GM10266 (cell line): ENCODE data around the gene LHPP.

ENCODE experiments used
- DNase-seq: peaks from one replicate; pipeline ENCODE4 v3.0.0; 2012; ENCODE audit errors: extremely low spot score
- TF ChIP-seq, protein P1 (sequence below): IDR thresholded peaks from 2 replicates; pipeline ENCODE4 v1.5.1; 2012; ENCODE audit warnings: mild to moderate bottlenecking, low read depth; ENCODE audit not compliant: control insufficient read depth, insufficient read depth; ENCODE audit errors: missing control alignments

Gene LHPP

DNA sequence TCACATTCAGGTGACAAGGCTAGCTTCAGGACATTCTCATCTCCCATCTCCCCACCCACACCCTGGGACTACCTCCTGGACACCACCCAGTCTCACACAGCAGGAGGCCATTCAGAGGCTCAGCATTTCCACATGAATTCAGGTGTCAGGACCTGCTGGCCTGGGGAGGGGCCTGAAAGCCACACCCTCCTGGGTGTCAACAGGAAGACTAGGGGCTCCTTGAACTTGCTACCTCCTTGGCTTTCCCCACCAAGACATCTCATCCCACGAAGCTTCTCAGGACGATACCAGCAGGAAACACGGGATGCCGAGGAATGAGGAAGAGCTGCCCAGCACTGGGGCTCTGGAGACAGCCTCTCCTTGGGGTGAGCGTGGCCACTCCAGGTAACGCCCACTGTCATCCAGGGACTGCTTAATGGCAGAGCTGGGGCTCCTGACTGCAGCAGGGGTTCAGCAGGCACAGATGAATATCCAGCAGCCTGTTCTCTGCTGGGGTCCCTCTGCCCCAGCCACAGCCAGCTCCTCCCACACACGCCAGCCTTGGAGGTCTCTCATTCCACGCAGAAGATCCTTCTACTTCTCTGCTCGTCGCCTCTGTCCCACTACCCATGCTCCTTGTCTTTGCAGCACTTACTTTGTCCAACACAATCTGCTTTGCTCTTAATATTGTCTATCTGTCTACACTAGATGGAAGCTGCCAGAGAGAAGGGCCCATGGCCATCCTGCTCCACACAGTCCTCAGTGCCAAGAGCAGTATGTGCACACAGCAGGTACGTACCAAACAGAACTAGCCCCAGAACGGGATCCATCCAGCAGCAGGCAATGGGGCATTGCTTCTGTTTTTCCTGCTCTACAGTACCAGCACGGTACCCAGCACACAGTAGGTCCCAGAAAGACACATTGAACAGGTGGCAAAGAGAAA is 193.8 kb downstream of the LHPP start:
- DNase-seq = no peak
- TF ChIP-seq, protein P1, sequence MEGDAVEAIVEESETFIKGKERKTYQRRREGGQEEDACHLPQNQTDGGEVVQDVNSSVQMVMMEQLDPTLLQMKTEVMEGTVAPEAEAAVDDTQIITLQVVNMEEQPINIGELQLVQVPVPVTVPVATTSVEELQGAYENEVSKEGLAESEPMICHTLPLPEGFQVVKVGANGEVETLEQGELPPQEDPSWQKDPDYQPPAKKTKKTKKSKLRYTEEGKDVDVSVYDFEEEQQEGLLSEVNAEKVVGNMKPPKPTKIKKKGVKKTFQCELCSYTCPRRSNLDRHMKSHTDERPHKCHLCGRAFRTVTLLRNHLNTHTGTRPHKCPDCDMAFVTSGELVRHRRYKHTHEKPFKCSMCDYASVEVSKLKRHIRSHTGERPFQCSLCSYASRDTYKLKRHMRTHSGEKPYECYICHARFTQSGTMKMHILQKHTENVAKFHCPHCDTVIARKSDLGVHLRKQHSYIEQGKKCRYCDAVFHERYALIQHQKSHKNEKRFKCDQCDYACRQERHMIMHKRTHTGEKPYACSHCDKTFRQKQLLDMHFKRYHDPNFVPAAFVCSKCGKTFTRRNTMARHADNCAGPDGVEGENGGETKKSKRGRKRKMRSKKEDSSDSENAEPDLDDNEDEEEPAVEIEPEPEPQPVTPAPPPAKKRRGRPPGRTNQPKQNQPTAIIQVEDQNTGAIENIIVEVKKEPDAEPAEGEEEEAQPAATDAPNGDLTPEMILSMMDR = no peak

DNA sequence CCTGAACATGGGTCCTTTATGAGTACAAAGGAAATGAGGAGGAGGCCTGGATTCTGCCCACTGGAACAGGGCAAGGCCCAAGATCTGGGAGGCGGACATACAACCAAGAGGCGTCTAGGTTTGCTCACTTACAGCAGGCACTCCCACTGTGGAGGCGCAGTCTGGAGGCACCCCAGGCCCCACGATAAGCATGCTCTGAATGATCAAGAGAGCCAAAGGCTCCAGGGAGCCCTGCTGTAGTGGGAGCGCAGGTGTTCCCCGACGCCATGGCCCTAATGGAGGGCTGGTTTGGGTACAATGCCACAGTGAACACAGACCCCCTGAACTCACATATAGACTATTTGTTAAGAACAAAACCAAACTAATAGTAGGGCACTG is 194.5 kb downstream of the LHPP start:
- TF ChIP-seq, protein P1 = no peak
- no peak for DNase-seq

DNA sequence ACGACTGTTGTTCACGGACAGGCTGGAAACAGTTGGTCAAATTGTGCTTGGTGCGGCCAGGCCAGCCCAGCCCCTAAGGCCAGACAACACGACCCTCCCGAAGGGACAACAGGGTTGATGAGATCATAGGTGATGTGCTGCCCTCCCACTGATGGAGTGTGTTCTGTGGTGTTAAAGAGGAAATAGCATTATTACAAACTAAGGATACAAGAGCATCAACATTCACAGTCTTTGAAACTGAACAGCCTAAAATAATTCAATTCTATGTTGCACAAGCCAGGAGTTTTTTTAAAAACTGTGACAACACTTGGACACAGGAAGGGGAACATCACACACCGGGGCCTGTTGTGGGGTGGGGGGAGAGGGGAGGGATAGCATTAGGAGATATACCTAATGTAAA is 194.9 kb downstream of the LHPP start:
- no peak for DNase-seq
- TF ChIP-seq, protein P1 = no peak

DNA sequence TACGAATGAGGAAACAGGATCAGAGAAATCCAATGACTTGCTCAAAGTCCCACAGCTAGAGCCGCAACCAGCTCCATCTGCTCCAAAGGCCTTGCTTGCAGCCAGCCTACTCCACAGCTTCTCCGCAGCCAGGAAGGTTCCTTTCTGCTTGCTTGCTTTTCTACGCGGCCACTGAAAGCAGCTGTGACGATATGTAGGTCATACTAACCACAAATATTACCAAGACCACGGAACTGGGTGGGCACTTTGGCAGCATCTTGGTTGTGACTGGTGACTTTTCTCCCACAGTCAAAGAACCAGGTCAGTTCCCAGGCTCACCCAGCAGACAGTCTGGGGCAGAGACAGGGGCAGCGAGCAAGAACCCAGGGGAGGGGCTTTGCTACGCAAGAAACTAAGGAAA is 196.2 kb downstream of the LHPP start:
- TF ChIP-seq, protein P1 = no peak
- DNase-seq = no peak

DNA sequence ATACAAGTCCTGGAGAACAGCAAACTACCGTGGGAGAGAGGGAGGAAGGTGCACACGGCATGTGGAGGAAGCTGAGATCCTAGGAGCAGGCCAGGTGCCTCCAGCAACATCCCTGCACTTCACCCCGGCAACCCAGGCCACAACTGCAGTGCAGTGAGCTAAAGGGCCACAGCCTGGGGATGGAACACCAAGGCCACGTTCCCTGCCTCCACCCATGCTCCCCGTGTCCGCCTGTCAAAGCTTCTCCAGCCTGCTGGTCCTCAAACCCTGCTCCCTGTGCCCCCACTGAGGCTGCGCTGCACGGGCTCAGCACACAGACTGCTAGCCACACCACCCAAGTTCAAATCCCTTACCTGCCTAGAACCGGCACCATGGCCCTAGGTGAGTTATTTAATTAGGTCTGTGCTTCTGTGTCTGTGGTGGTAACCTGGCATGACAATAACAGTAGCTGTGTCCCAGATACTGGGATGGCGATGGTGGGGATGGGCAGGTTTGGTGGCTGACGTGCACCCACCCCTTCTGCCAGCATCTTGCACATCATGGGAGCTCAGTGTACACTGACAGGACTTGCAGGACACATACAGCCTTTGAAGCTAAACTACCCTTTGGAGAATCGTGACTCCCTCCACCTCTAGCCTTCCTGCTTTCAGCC is 197.1 kb downstream of the LHPP start:
- DNase-seq = no peak
- TF ChIP-seq, protein P1 = no peak

DNA sequence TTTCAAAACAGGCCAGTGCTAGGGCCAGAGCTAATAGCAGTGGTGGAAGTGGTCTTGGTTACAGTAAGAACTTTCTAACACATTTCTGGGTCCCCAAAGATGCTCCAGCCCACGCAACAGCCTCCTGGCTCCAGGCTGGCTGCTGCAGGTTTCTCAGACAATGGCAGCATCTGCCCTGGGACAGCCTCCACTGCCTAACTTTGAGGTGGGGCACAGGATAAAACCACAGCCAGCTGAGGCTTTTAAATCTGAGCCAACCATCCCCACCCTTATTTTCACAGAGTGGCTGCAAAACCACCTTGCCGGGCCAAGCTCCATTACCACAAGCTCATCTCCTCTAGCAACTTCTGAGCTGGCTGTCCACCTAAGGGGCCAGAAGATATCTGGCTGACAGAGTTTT is 197.8 kb downstream of the LHPP start:
- TF ChIP-seq, protein P1 = no peak
- no peak for DNase-seq
